Lung (tissue), 12 donors: ENCODE results near the gene EFHC2. TPM values are rescaled to one million over a fixed set of nuclear protein-coding genes. Genes with fewer than 3 reads are reported as not detected.
A peak's percentile ranks its signal among the peaks of the same experiment; 100 is the strongest.

Experiments
- ATAC-seq: fragments of 200-7000 bp; cut with Tn5 transposase; one replicate; pipeline ENCODE4 v1.9.1; 2020; ENCODE audit warnings: moderate number of reproducible peaks; ENCODE audit not compliant: insufficient read depth, low FRiP score
- DNase-seq, 3 donors: peaks; one replicate each; pipeline ENCODE4 v3.0.0-alpha.2; 2013 to 2017
- H3K27ac ChIP-seq, 2 donors: one replicate each; pipeline ENCODE4 v1.5.1; 2013; ENCODE audit warnings: mild to moderate bottlenecking in 2 of 2, moderate library complexity in 2 of 2, control low read depth in 1 of 2, inconsistent platforms in 1 of 2, low read depth in 1 of 2, low read length in 1 of 2
- H3K27me3 ChIP-seq, 3 donors: one replicate each; pipeline ENCODE4 v1.5.1; 2013; ENCODE audit warnings: low read length in 2 of 3; ENCODE audit not compliant: control insufficient read depth in 3 of 3, insufficient read depth in 3 of 3
- H3K36me3 ChIP-seq, 4 donors: one replicate each; pipeline ENCODE4 v1.5.1; 2013; ENCODE audit warnings: low read length in 4 of 4, mild to moderate bottlenecking in 1 of 4, moderate library complexity in 1 of 4; ENCODE audit not compliant: control insufficient read depth in 4 of 4, insufficient read depth in 4 of 4
- H3K4me1 ChIP-seq, 5 donors: one replicate each; pipeline ENCODE4 v1.5.1; 2013; ENCODE audit warnings: low read length in 5 of 5, mild to moderate bottlenecking in 2 of 5, moderate library complexity in 1 of 5; ENCODE audit not compliant: control insufficient read depth in 5 of 5, insufficient read depth in 5 of 5
- H3K4me3 ChIP-seq: one replicate; pipeline ENCODE4 v1.5.1; 2013; ENCODE audit warnings: mild to moderate bottlenecking, control low read depth, moderate library complexity
- H3K9ac ChIP-seq, 2 donors: one replicate each; pipeline ENCODE4 v1.5.1; 2013; ENCODE audit warnings: low read length in 2 of 2, control low read depth in 1 of 2; ENCODE audit not compliant: insufficient read depth in 1 of 2
- H3K9me3 ChIP-seq, 4 donors: one replicate each; pipeline ENCODE4 v1.5.1; 2013; ENCODE audit warnings: low read length in 3 of 4, mild to moderate bottlenecking in 1 of 4, moderate library complexity in 1 of 4; ENCODE audit not compliant: control insufficient read depth in 4 of 4, insufficient read depth in 3 of 4
- CTCF ChIP-seq: IDR thresholded peaks from 2 replicates; pipeline ENCODE4 v1.5.1; 2012; ENCODE audit warnings: mild to moderate bottlenecking; ENCODE audit errors: control extremely low read depth, extremely low read depth
- WGBS, 2 donors: extraction: QIAGEN DNeasy Blood & Tissue Kit; methylation state at CpG; one replicate each; pipeline ENCODE4 v1.1.7; 2013; 5-methylcytosine and 5-hydroxymethylcytosine counted together
- polyA plus RNA-seq, 2 donors: library from polyadenylated mRNA; stranded (reverse); fragments of 200-250 nt; gene quantifications; one replicate each; pipeline ENCODE4 v1.2.1, GENCODE V29; 2013
- total RNA-seq, 2 donors: library from RNA; depleted of rRNA in 1 of 2; stranded (reverse); fragments of >200 nt in 1 of 2; gene quantifications; one replicate each; pipeline ENCODE4 v1.2.1, GENCODE V29; 2014 to 2021
- donor health status: control.
- donor health status: control.
- donor health status: Bipolar disorder and iron deficiency.
- donor health status: healthy.
- donor health status: DM: yes; HTN: yes; CAD: no.

The EFHC2 gene
- total and polyA plus RNA-seq, 4 donors, result 2.4 to 8.3 (median 5.0) TPM

- TF ChIP-seq CTCF, result no peak
- Histone ChIP-seq H3K27ac (no peak overlapping the region), H3K9me3 (no peaks in the 10 kb centered on the region), H3K4me3 (no peak overlapping the region), H3K9ac (no peak overlapping the region), H3K36me3 (no peaks in the 10 kb centered on the region), H3K27me3 (peaks cover 3 to 26% (median 16%) of the 10 kb centered on the region in 3 donors), H3K4me1 (no peaks in the 10 kb centered on the region)
- ATAC-seq (no peak), DNase-seq (no peak)
- 75 to 82% methylated on average over 4 of the region's 4 CpGs for WGBS, 2 donors
Observed at GRCh38 chrX:44247468-44247867, 96.0 kb downstream of the EFHC2 start.

GRCh38 chrX:44246826-44247225 is 96.6 kb downstream of the EFHC2 start:
- H3K9me3 ChIP-seq, result no peaks in the 10 kb centered on the region
- TF ChIP-seq CTCF, result no peak
- DNase-seq, result no peak
- WGBS, 2 donors, result 73 to 97% methylated on average over 2 of the region's 2 CpGs
- no peak overlapping the region for H3K9ac ChIP-seq
- ATAC-seq, result no peak
- peaks cover 3 to 23% (median 18%) of the 10 kb centered on the region in 3 donors for H3K27me3 ChIP-seq
- no peaks in the 10 kb centered on the region for H3K4me1 ChIP-seq
- H3K27ac ChIP-seq, result no peak overlapping the region
- no peak overlapping the region for H3K4me3 ChIP-seq
- H3K36me3 ChIP-seq, result no peaks in the 10 kb centered on the region

- 33 to 79% methylated on average over 7 of the region's 7 CpGs for WGBS, 2 donors
- H3K9ac ChIP-seq, result no peak overlapping the region
- no peak overlapping the region for H3K4me3 ChIP-seq
- no peaks in the 10 kb centered on the region for H3K4me1 ChIP-seq
- H3K9me3 ChIP-seq, result no peaks in the 10 kb centered on the region
- peaks cover 3 to 23% (median 19%) of the 10 kb centered on the region in 3 donors for H3K27me3 ChIP-seq
- ATAC-seq (no peak), DNase-seq (no peak)
- H3K36me3 ChIP-seq, result no peaks in the 10 kb centered on the region
- H3K27ac ChIP-seq, result no peak overlapping the region
- TF ChIP-seq CTCF, result no peak
Observed at GRCh38 chrX:44245733-44246132, 97.7 kb downstream of the EFHC2 start.

DNA sequence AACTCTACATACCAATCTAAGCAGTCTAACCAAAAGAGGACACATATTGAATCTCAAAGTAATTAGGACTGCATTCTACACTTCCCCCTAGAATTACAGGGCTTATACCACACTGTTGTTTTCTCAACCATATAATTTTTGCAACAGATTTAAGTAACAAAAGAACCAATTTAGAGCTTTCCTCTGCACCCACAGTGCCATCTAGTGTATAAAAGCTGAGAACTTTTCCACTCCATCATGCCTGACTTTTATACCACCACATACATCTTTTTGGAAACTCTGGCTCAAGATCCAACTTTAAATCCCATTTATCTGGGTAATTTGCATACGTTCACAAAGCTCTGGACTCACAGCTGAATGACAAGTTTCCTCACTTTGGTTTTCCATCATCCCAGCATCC is 99.5 kb downstream of the EFHC2 start:
- DNase-seq, result peak in 2 of 3 donors; percentile 34 to 48
- 29 to 32% methylated on average over 1 of the region's 1 CpG for WGBS, 2 donors
- TF ChIP-seq CTCF, result no peak
- no peaks in the 10 kb centered on the region for H3K4me1 ChIP-seq
- no peaks in the 10 kb centered on the region for H3K9me3 ChIP-seq
- H3K27me3 ChIP-seq, result peaks cover 3 to 20% (median 18%) of the 10 kb centered on the region in 3 donors
- H3K4me3 ChIP-seq, result no peak overlapping the region
- no peak overlapping the region for H3K27ac ChIP-seq
- ATAC-seq, result no peak
- no peaks in the 10 kb centered on the region for H3K36me3 ChIP-seq
- H3K9ac ChIP-seq, result no peak overlapping the region
